Epithelial cell of proximal tubule (primary cell): ENCODE measurements around the gene NTRK1. TPM values are rescaled to one million over a fixed set of nuclear protein-coding genes. Genes with fewer than 3 reads are reported as not detected.

Experiments used
- DNase-seq: peaks from one replicate; pipeline ENCODE4 v3.0.0-alpha.2; 2011; ENCODE audit warnings: low read depth
- H3K4me3 ChIP-seq: 2 replicates; pipeline ENCODE4 v1.5.1; 2011; ENCODE audit warnings: low read depth, mild to moderate bottlenecking, low read length
- total RNA-seq: library from RNA; depleted of rRNA; stranded (reverse); fragments of >200 nt; gene quantifications from 2 replicates; pipeline ENCODE4 v1.2.3, GENCODE V29; 2015
- TF ChIP-seq, protein P1 (sequence below): conservative IDR thresholded peaks from 2 replicates; pipeline ENCODE4 v1.5.1; 2012; ENCODE audit warnings: low read depth, mild to moderate bottlenecking, low read length

NTRK1 gene
- total RNA-seq, 1 donor from 2014 or later = not detected

DNA sequence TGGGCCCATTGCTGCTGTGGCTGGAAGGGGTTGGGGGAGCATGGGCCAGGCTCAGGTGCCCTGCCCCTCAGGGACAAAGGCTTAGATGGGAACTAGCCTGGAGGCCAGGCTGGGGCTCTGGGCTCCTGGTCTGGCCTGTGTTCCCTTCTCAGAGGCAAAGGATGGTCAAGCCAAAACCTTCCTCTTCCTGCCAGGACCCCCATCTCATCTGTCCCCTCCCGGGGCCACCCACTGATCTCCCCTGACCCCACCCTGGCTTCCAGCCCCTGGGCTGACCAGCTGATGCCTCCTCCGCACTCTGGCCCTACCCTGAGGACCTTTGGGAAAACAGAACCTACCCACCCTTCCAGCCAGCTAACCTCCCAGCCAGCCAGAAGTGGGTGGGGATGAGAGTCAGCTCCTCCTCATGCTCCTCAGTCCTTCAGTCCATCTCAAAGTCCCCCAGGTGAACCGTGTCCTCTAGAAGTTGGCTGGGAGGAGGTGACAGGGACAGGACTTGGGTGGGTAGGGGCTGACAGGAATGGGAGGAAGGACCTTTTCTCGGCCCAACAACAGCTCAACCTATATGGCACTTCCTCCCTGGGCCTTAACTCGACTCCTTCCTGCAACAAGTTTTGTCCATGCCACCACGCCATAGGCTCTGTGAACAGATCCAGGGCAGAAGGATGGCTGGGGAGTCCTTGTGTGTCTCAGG, 40.4 kb downstream of the NTRK1 start:
- no peak overlapping the region for H3K4me3 ChIP-seq
- DNase-seq = no peak
- TF ChIP-seq, protein P1, sequence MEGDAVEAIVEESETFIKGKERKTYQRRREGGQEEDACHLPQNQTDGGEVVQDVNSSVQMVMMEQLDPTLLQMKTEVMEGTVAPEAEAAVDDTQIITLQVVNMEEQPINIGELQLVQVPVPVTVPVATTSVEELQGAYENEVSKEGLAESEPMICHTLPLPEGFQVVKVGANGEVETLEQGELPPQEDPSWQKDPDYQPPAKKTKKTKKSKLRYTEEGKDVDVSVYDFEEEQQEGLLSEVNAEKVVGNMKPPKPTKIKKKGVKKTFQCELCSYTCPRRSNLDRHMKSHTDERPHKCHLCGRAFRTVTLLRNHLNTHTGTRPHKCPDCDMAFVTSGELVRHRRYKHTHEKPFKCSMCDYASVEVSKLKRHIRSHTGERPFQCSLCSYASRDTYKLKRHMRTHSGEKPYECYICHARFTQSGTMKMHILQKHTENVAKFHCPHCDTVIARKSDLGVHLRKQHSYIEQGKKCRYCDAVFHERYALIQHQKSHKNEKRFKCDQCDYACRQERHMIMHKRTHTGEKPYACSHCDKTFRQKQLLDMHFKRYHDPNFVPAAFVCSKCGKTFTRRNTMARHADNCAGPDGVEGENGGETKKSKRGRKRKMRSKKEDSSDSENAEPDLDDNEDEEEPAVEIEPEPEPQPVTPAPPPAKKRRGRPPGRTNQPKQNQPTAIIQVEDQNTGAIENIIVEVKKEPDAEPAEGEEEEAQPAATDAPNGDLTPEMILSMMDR = no peak

DNA sequence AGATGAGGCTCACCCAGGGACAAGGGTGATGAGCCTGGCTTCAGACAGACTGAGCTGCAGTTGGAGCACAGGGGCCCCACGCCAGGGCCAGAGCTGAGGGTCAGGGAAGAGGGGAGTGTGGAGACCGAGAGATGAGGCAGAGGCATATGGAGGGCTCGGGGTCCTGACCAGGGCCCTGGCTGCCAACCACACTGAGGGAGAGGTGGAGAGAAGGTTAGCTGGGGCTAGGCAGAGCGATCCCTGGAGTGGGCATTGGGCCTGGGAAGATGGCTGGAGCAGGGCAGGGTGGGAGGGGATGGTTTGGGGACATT, 40.9 kb downstream of the NTRK1 start:
- no peak for DNase-seq
- TF ChIP-seq, protein P1 = no peak
- no peak overlapping the region for H3K4me3 ChIP-seq

DNA sequence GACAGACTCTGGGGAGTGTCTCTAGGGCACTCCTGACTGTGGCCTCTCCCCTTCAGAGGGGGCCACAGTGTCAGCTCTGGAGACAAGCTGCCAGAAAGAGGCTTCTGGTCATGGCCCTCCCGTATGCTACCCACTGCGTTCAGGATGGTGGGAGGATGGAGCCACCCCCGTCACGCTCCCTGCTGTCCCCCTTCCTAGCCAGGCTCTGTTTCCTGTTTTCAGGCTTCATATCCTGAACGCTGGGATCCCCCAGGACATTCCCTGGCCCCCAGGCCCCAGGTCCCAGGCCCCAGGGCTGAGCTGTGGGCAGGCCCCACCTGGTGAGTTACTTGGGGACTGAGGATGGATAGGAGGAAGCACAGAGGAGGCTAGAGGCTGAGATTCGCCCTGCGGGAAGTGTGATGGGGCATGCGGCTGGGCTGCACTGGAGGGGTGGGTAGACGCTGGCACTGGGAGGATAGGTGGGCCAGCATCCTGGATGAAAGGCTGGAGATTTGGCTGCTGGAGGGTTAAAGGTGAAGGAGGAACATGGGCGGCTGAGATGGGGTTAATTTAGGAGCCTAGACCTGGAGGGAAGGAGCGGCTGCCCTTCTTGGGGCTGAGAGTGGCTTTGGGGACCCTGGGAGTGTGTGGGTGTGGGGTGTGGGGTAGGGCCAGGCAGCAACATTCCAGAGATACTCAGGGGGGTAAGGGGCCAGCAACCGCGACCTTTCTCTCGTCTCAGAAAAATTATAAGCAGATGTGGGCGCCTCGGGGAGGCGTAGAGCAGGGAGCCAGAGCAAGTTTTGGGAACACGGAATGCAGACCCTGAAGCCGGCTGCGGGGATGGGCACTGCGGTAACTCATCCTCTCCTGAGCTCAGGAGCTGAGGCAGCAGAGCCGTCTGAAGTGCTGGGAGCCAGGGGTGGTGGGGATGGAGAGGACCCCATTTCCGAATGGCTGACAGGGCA, 41.6 kb downstream of the NTRK1 start:
- no peak overlapping the region for H3K4me3 ChIP-seq
- TF ChIP-seq, protein P1 = no peak
- no peak for DNase-seq

DNA sequence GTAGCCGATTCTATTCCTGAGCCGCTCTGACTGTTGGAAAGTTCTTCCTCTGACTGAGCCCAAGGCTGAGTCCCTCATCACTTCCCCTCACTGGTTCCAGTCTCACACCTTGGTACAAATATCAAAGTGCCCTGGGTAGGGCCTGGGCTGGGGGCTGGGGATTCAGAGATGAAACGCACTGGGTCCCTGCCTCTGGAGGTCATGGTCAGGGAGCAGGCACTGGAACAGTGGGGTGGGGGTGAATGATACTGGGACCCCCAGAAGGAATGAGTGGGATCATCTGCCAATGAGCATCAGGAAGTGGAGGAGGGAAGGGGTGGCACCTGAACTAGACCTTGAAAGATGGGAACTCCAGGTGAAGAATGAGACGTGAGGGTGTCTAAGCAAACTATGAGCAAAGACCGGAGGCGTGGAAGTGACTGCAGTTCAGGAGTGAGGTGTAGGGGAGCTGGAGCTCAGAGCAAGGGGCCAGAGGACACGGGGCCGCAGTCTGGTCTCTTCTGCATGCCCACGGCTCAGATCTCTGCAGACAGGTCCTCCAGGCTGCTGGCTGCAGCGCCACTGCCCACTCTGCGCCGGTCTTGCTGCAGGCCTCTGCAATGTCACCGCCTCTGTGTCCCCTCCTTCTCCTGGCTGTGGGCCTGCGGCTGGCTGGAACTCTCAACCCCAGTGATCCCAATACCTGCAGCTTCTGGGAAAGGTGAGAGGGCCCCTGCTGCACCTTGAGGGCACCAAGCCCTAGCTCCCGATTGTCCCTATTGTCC, 42.8 kb downstream of the NTRK1 start:
- TF ChIP-seq, protein P1 = no peak
- H3K4me3 ChIP-seq = no peak overlapping the region
- DNase-seq = no peak

DNA sequence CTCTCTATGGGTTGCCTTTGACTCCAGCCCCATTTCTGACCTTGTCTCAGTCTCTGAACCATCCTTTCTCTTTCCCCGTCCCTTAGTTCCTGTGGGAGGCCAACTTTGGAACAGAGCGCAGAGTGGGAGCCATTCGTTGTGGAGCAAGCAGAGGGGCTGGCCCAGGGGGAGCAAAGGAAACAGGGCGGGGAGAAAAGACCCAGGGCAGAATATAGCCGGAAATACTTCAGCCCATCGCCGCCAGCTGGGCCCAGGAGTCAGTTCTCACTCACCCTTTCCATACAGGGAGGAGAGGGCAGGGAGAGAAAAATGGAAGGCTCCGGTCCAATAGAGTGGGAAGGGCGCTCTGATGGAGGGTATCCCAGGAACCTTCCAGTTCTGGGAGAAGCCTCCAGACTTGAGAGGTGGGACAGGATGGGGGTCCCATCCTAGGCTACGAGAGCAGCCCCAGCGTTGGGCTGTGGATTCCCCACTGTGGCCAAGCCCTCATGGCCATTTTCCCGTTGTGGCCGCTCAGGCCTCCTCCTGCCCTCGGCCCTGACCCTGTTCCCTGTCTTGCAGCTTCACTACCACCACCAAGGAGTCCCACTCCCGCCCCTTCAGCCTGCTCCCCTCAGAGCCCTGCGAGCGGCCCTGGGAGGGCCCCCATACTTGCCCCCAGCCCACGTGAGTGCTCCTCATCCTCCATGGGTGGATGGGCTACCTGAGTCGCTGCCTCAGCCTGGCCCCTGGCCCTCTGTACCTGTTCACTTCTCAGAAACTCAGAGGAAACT, 43.7 kb downstream of the NTRK1 start:
- TF ChIP-seq, protein P1 = no peak
- DNase-seq = no peak
- H3K4me3 ChIP-seq = no peak overlapping the region

DNA sequence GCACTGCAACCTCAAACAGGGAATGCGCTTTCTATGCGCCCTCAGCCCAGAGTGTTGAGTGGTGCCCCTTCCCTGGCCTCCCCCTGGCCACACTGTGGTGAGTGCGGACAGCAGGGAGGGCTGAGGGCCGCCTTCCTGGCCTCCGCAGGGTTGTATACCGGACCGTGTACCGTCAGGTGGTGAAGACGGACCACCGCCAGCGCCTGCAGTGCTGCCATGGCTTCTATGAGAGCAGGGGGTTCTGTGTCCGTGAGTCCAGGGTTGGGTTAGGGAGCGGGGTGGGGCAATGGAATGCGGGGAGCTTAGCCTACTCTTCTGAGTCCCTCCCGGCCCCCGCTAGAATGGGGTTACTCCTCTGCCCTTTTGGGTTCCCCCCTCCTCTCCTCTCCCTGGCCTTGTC, 44.5 kb downstream of the NTRK1 start:
- no peak overlapping the region for H3K4me3 ChIP-seq
- TF ChIP-seq, protein P1 = no peak

More for the DNA sequence above, 44.5 kb downstream of the NTRK1 start:
- DNase-seq = no peak
